ENCODE measurements around the gene C12orf43.

C12orf43 gene

GRCh38 chr12:121025442-121026226 is 9.3 kb upstream of the C12orf43 start:
- H3K4me1 ChIP-seq (ENCODE audit: insufficient read depth, low read length), result no peaks in the 10 kb centered on the region
- H3K27ac ChIP-seq (ENCODE audit: low read length), result no peak overlapping the region
- no peaks in the 10 kb centered on the region for H3K9me3 ChIP-seq (ENCODE audit: insufficient read depth, low read depth, low read length)
- no peak overlapping the region for H3K4me3 ChIP-seq (ENCODE audit: low read length)
- no peaks in the 10 kb centered on the region for H3K27me3 ChIP-seq (ENCODE audit: insufficient read depth, low read length)
- H3K9ac ChIP-seq (ENCODE audit: low read depth, low read length), result no peak overlapping the region
- H3K36me3 ChIP-seq (ENCODE audit: insufficient read depth, low read depth, low read length), result no peaks in the 10 kb centered on the region

GRCh38 chr12:121023799-121024198 is 7.5 kb upstream of the C12orf43 start:
- no peak overlapping the region for H3K27ac ChIP-seq (ENCODE audit: low read length)
- H3K9ac ChIP-seq (ENCODE audit: low read depth, low read length), result no peak overlapping the region
- no peak overlapping the region for H3K4me3 ChIP-seq (ENCODE audit: low read length)
- no peaks in the 10 kb centered on the region for H3K27me3 ChIP-seq (ENCODE audit: insufficient read depth, low read length)
- H3K36me3 ChIP-seq (ENCODE audit: insufficient read depth, low read depth, low read length), result no peaks in the 10 kb centered on the region
- no peaks in the 10 kb centered on the region for H3K9me3 ChIP-seq (ENCODE audit: insufficient read depth, low read depth, low read length)
- no peaks in the 10 kb centered on the region for H3K4me1 ChIP-seq (ENCODE audit: insufficient read depth, low read length)

GRCh38 chr12:121022713-121023112 is 6.4 kb upstream of the C12orf43 start:
- H3K27me3 ChIP-seq (ENCODE audit: insufficient read depth, low read length), result no peaks in the 10 kb centered on the region
- H3K36me3 ChIP-seq (ENCODE audit: insufficient read depth, low read depth, low read length), result no peaks in the 10 kb centered on the region
- no peaks in the 10 kb centered on the region for H3K4me1 ChIP-seq (ENCODE audit: insufficient read depth, low read length)
- H3K9ac ChIP-seq (ENCODE audit: low read depth, low read length), result no peak overlapping the region
- no peak overlapping the region for H3K4me3 ChIP-seq (ENCODE audit: low read length)
- H3K27ac ChIP-seq (ENCODE audit: low read length), result no peak overlapping the region
- no peaks in the 10 kb centered on the region for H3K9me3 ChIP-seq (ENCODE audit: insufficient read depth, low read depth, low read length)

- H3K27ac ChIP-seq (ENCODE audit: low read length), result no peak overlapping the region
- H3K36me3 ChIP-seq (ENCODE audit: insufficient read depth, low read depth, low read length), result no peaks in the 10 kb centered on the region
- no peaks in the 10 kb centered on the region for H3K27me3 ChIP-seq (ENCODE audit: insufficient read depth, low read length)
- H3K9me3 ChIP-seq (ENCODE audit: insufficient read depth, low read depth, low read length), result no peaks in the 10 kb centered on the region
- no peaks in the 10 kb centered on the region for H3K4me1 ChIP-seq (ENCODE audit: insufficient read depth, low read length)
- H3K4me3 ChIP-seq (ENCODE audit: low read length), result no peak overlapping the region
- H3K9ac ChIP-seq (ENCODE audit: low read depth, low read length), result no peak overlapping the region
Observed at GRCh38 chr12:121021754-121022153, 5.5 kb upstream of the C12orf43 start.

GRCh38 chr12:121018860-121019617 is 2.8 kb upstream of the C12orf43 start:
- no peaks in the 10 kb centered on the region for H3K9me3 ChIP-seq (ENCODE audit: insufficient read depth, low read depth, low read length)
- no peak overlapping the region for H3K9ac ChIP-seq (ENCODE audit: low read depth, low read length)
- no peak overlapping the region for H3K4me3 ChIP-seq (ENCODE audit: low read length)
- no peaks in the 10 kb centered on the region for H3K36me3 ChIP-seq (ENCODE audit: insufficient read depth, low read depth, low read length)
- no peaks in the 10 kb centered on the region for H3K27me3 ChIP-seq (ENCODE audit: insufficient read depth, low read length)
- no peak overlapping the region for H3K27ac ChIP-seq (ENCODE audit: low read length)
- no peaks in the 10 kb centered on the region for H3K4me1 ChIP-seq (ENCODE audit: insufficient read depth, low read length)

DNA sequence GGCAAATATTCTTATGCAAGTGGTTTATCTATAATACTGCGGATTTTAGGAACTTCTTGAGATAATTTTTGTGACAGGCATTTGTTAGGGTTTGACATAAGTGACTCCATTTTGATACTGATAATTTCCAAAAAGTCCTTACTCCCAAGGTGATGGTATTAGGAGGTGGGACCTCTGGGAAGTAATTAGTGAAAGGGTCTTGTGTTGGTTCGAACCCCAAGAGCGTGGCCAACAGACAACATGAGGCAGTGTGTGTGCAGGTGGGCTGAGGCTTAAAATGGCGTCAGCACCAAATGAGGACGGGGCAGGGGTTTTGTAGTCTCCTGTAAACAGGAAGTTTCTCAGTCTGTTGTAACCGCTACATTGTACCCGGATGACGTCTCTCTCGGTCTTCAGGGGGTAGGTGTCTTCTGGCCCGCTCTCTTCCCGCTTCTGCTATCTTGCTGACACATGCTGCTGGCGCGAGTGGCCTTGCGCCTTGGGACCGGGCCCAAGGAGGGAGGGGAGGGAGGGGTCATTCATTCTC is 1.7 kb upstream of the C12orf43 start:
- Histone ChIP-seq H3K9me3 (ENCODE audit: insufficient read depth, low read depth, low read length) (no peaks in the 10 kb centered on the region), H3K27ac (ENCODE audit: low read length) (no peak overlapping the region), H3K27me3 (ENCODE audit: insufficient read depth, low read length) (no peaks in the 10 kb centered on the region), H3K9ac (ENCODE audit: low read depth, low read length) (no peak overlapping the region), H3K36me3 (ENCODE audit: insufficient read depth, low read depth, low read length) (peaks cover 6% of the 10 kb centered on the region; the same call in 1 of the 2 replicates), H3K4me3 (ENCODE audit: low read length) (no peak overlapping the region), H3K4me1 (ENCODE audit: insufficient read depth, low read length) (no peaks in the 10 kb centered on the region)

DNA sequence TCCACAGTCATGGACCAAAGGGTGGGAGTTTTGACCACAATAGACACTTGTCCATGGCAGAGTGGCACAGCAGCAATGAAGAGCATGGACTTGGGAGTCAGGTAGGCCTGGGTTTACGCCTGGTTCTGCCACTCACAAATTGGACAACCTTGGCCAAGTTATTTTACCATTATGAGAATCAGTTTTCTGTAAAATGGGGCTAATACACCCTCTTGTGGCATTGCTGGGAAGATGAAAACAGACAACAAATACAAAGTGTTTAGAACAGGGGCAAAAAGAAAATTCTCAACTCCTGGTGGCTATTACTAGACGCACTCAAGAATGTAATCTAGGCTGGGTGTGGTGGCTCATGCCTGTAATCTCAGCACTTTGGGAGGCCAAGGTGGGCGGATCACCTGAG is 2.6 kb downstream of the C12orf43 start:
- Histone ChIP-seq H3K27me3 (ENCODE audit: insufficient read depth, low read length) (no peaks in the 10 kb centered on the region), H3K36me3 (ENCODE audit: insufficient read depth, low read depth, low read length) (peaks cover 43% of the 10 kb centered on the region), H3K4me3 (ENCODE audit: low read length) (no peak overlapping the region), H3K9ac (ENCODE audit: low read depth, low read length) (no peak overlapping the region), H3K9me3 (ENCODE audit: insufficient read depth, low read depth, low read length) (no peaks in the 10 kb centered on the region), H3K4me1 (ENCODE audit: insufficient read depth, low read length) (no peaks in the 10 kb centered on the region), H3K27ac (ENCODE audit: low read length) (no peak overlapping the region)

DNA sequence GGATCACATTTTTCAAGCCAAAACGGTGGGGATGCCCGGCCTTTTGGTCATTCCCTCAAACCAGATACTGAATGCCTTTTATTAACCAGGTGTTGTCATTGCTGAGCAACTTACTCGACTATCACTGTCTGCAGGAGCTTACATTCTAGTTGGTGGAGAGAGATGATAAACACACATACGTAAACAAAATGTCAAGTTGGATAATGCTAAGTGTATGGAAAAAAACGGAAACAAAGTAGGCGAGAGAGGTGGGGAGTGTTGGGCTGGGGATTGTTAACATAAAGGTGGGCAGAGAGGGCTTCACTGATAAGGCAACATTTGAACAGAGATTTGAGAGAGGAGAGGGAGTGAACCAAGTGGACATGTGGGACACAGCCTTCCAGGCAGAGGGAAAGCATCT is 4.5 kb downstream of the C12orf43 start:
- Histone ChIP-seq H3K27ac (ENCODE audit: low read length) (no peak overlapping the region), H3K4me1 (ENCODE audit: insufficient read depth, low read length) (no peaks in the 10 kb centered on the region), H3K9ac (ENCODE audit: low read depth, low read length) (no peak overlapping the region), H3K27me3 (ENCODE audit: insufficient read depth, low read length) (no peaks in the 10 kb centered on the region), H3K4me3 (ENCODE audit: low read length) (no peak overlapping the region), H3K9me3 (ENCODE audit: insufficient read depth, low read depth, low read length) (no peaks in the 10 kb centered on the region), H3K36me3 (ENCODE audit: insufficient read depth, low read depth, low read length) (peaks cover 60% of the 10 kb centered on the region)

DNA sequence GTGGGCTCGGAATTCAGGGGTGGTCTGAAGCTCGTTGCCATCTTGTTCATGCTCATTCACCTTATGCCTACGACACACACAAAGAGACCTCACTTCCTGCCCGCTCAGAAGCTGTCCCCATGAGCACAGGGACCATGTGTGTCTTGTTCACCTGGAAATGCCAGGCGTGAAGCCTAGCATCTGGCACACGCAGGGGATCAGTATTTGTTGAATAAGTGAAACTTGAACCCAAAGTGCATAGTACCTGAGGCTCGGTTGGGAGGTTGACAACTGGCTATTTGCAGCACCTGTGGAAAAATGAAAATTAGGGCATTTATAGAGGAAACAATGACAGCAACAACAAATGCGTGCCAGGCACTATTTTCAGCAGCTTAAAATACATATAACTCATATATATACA is 5.4 kb downstream of the C12orf43 start:
- Histone ChIP-seq H3K4me3 (ENCODE audit: low read length) (no peak overlapping the region), H3K36me3 (ENCODE audit: insufficient read depth, low read depth, low read length) (peaks cover 64% of the 10 kb centered on the region), H3K4me1 (ENCODE audit: insufficient read depth, low read length) (no peaks in the 10 kb centered on the region), H3K9me3 (ENCODE audit: insufficient read depth, low read depth, low read length) (no peaks in the 10 kb centered on the region), H3K27me3 (ENCODE audit: insufficient read depth, low read length) (no peaks in the 10 kb centered on the region), H3K9ac (ENCODE audit: low read depth, low read length) (no peak overlapping the region), H3K27ac (ENCODE audit: low read length) (no peak overlapping the region)

DNA sequence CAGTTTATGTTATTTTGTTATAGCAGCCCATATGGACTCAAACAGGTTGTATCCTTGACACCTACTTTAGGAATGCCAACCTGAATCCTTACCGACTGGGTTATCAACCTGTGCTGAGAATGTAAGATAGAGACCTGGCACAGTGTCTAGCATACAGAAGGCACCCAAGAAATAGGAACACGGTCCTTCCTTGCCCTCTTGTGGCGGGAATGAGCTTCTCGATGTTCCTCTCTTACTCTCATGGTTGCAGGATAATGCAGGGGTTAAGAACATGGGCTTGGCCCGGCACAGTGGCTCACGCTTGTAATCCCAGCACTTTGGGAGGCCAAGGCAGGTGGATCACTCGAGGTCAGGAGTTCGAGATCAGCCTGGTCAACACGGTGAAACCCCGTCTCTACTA is 6.5 kb downstream of the C12orf43 start:
- H3K9ac ChIP-seq (ENCODE audit: low read depth, low read length), result no peak overlapping the region
- H3K4me3 ChIP-seq (ENCODE audit: low read length), result no peak overlapping the region
- H3K27me3 ChIP-seq (ENCODE audit: insufficient read depth, low read length), result no peaks in the 10 kb centered on the region
- no peak overlapping the region for H3K27ac ChIP-seq (ENCODE audit: low read length)
- H3K36me3 ChIP-seq (ENCODE audit: insufficient read depth, low read depth, low read length), result peaks cover 71% of the 10 kb centered on the region
- H3K4me1 ChIP-seq (ENCODE audit: insufficient read depth, low read length), result no peaks in the 10 kb centered on the region
- no peaks in the 10 kb centered on the region for H3K9me3 ChIP-seq (ENCODE audit: insufficient read depth, low read depth, low read length)

DNA sequence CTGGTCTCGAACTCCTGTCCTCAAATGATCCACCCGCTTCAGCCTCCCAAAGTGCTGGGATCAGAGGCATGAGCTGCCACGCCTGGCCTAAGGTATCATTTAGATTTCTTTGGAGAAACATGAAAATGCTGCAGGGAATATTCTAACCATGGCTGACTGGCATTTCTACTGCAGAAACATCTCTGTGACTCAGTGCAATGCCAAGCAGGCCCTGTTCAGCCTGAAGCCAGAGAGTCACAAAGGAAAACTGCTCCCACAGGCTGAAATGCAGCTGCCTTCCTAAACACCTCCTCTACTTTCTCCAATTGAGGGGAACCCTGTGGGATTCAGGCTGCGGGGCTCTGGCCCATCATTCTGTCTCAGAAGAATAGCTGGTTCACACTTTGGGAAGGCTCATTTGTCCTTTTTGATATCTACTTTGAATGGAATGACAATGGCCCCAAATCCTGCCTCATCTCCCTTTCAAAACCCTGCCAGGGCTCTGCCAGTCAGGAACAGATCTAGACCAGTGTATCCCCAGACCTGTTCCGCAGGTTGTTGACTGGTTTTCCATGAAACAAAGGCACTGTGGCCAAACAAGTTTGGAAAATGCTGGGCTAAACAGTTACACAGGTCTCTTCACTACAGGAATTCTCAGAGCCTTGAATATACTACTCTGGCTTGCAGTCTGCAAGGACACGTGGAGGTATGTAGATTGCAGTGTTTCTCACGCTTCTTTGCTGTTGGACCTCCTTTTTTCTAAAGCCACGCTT is 7.8 kb downstream of the C12orf43 start:
- H3K4me3 ChIP-seq (ENCODE audit: low read length), result no peak overlapping the region
- H3K9ac ChIP-seq (ENCODE audit: low read depth, low read length), result no peak overlapping the region
- H3K4me1 ChIP-seq (ENCODE audit: insufficient read depth, low read length), result no peaks in the 10 kb centered on the region
- peaks cover 82% of the 10 kb centered on the region for H3K36me3 ChIP-seq (ENCODE audit: insufficient read depth, low read depth, low read length)
- no peaks in the 10 kb centered on the region for H3K27me3 ChIP-seq (ENCODE audit: insufficient read depth, low read length)
- H3K9me3 ChIP-seq (ENCODE audit: insufficient read depth, low read depth, low read length), result no peaks in the 10 kb centered on the region
- H3K27ac ChIP-seq (ENCODE audit: low read length), result no peak overlapping the region
